ENCODE data around the gene GSTT2. TPM values are rescaled to one million over a fixed set of nuclear protein-coding genes. Genes with fewer than 3 reads are reported as not detected.
"Not testable (repeated sequence)": the region's sequence is repeated elsewhere in the genome, so short reads cannot be mapped to it uniquely, and the experiment has no call there.

The GSTT2 gene
- total RNA-seq, 4 donors from 2014 or later: 0.39 to 0.66 TPM; not detected in 2

DNA sequence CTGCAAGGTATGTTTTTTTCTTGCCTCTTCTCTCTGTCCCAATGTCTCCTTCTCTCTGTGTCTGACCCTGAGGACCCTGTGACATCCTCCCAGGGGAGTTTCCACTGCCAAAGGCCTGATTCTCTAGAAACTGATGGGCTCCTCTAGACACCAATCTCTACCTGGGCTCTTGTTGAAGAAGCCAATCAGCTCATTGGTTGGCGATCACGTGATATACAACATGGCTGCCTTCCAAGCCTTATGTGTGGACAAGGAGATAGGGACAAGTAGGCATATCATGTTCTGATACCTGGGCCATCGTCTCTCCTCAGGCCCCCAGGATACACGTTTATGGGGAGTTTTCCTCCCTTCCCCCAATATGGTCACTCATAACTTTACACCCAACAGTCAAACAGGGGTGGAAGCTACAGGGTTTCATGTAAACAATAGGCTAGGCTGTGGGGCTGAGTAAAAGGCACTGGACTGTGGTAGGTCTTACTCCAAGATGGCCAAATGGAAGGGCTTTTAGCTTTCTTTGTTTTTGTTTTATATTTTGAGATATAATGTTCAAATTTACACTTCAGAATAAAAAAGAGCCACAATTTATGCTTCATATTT, 13.7 kb downstream of the GSTT2 start:
- not testable (repeated sequence) for DNase-seq (ENCODE audit: low spot score in 2 of 2); H3K9me3 ChIP-seq; H3K36me3 ChIP-seq; H3K4me1 ChIP-seq; H3K4me3 ChIP-seq; H3K27me3 ChIP-seq; H3K27ac ChIP-seq
- WGBS, 2 donors: 53 to 62% methylated on average over 4 of the region's 4 CpGs

DNA sequence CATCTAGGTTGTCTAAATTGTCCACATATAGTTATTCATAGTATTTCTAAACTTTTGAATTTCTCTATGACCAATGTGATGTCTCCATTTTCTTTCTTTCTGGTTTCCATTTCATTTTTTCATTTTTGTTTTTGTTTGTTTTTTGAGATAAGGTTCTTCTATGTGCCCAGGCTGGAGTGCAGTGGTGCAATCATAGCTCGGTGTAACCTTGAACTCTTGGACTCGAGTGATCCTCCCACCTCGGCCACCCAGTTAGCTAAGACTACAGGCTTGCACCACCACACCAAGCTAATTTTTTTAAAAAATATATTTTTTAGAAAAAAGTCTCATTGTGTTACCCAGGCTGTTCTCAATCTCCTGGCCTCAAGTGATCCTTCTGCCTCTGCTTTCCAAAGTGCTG, 17.2 kb downstream of the GSTT2 start:
- no peaks in the 10 kb centered on the region for H3K36me3 ChIP-seq
- H3K27ac ChIP-seq: no peak overlapping the region
- DNase-seq (ENCODE audit: low spot score in 2 of 2): no peak
- no peak overlapping the region for H3K4me3 ChIP-seq
- 79 to 89% methylated on average over 3 of the region's 3 CpGs for WGBS, 2 donors
- H3K27me3 ChIP-seq: peaks cover 0 to 6% of the 10 kb centered on the region in 2 donors
- H3K4me1 ChIP-seq: no peaks in the 10 kb centered on the region
- TF ChIP-seq, protein P1, sequence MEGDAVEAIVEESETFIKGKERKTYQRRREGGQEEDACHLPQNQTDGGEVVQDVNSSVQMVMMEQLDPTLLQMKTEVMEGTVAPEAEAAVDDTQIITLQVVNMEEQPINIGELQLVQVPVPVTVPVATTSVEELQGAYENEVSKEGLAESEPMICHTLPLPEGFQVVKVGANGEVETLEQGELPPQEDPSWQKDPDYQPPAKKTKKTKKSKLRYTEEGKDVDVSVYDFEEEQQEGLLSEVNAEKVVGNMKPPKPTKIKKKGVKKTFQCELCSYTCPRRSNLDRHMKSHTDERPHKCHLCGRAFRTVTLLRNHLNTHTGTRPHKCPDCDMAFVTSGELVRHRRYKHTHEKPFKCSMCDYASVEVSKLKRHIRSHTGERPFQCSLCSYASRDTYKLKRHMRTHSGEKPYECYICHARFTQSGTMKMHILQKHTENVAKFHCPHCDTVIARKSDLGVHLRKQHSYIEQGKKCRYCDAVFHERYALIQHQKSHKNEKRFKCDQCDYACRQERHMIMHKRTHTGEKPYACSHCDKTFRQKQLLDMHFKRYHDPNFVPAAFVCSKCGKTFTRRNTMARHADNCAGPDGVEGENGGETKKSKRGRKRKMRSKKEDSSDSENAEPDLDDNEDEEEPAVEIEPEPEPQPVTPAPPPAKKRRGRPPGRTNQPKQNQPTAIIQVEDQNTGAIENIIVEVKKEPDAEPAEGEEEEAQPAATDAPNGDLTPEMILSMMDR (IDR thresholded peaks at IDR 0.05): no peak
- no peak for TF ChIP-seq POLR2A (IDR thresholded peaks at IDR 0.05)
- TF ChIP-seq EP300 (IDR thresholded peaks at IDR 0.05): no peak
- no peaks in the 10 kb centered on the region for H3K9me3 ChIP-seq

- not testable (repeated sequence) for DNase-seq (ENCODE audit: low spot score in 2 of 2); H3K36me3 ChIP-seq
- WGBS, 2 donors: 71 to 76% methylated on average over 7 of the region's 7 CpGs
Observed at GRCh38 chr22:23999779-24000178, 19.8 kb downstream of the GSTT2 start.

GRCh38 chr22:24001314-24001713, 21.4 kb downstream of the GSTT2 start:
- DNase-seq (ENCODE audit: low spot score in 2 of 2): no peak
- Histone ChIP-seq H3K27ac (no peak overlapping the region), H3K27me3 (peaks cover 0 to 6% of the 10 kb centered on the region in 2 donors), H3K36me3 (no peaks in the 10 kb centered on the region), H3K4me3 (no peak overlapping the region), H3K4me1 (peaks cover 0 to 6% (median 0%) of the 10 kb centered on the region in 4 donors), H3K9me3 (no peaks in the 10 kb centered on the region)
- TF ChIP-seq, protein P1 (IDR thresholded peaks at IDR 0.05): no peak
- TF ChIP-seq POLR2A (IDR thresholded peaks at IDR 0.05) (no peak), EP300 (IDR thresholded peaks at IDR 0.05) (no peak)
- 76 to 85% methylated on average over 6 to 9 of the region's 9 CpGs for WGBS, 2 donors

More at GRCh38 chr22:23999779-24000178, 19.8 kb downstream of the GSTT2 start:
- not testable (repeated sequence) for H3K27ac ChIP-seq, H3K4me3 ChIP-seq, H3K4me1 ChIP-seq, H3K9me3 ChIP-seq, H3K27me3 ChIP-seq

- WGBS, 2 donors: 56 to 64% methylated on average over 10 of the region's 10 CpGs
Observed at GRCh38 chr22:24002272-24002671, 22.3 kb downstream of the GSTT2 start.

DNA sequence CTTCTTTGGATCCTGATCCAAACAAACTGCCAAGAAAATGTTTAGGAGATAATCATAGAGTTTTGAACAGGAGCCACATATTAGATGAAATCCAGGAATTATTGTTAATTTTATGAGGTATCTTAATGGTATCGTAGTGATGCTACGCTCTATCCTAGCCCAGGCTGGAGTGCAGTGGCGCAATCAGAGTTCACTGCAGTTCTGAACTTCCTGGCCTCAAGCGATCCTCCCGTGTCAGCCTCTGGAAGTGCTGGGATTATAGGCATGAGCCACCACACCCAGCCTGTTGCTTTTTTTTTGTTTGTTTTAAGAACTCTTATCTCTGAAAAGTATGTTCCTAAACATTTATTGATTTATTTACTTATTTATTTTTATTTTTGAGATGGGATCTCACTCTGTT, 22.9 kb downstream of the GSTT2 start:
- Histone ChIP-seq H3K36me3 (no peaks in the 10 kb centered on the region), H3K9me3 (no peaks in the 10 kb centered on the region), H3K27me3 (peaks cover 0 to 6% of the 10 kb centered on the region in 2 donors), H3K4me3 (no peak overlapping the region), H3K4me1 (peaks cover 0 to 6% (median 0%) of the 10 kb centered on the region in 4 donors), H3K27ac (no peak overlapping the region)
- no peak for DNase-seq (ENCODE audit: low spot score in 2 of 2)
- WGBS, 2 donors: 72 to 77% methylated on average over 5 of the region's 5 CpGs
- TF ChIP-seq POLR2A (IDR thresholded peaks at IDR 0.05) (no peak), EP300 (IDR thresholded peaks at IDR 0.05) (no peak)
- TF ChIP-seq, protein P1 (IDR thresholded peaks at IDR 0.05): no peak

More at GRCh38 chr22:24002272-24002671, 22.3 kb downstream of the GSTT2 start:
- H3K9me3 ChIP-seq: no peaks in the 10 kb centered on the region
- H3K27me3 ChIP-seq: peaks cover 0 to 6% of the 10 kb centered on the region in 2 donors
- no peak for TF ChIP-seq POLR2A (IDR thresholded peaks at IDR 0.05)
- TF ChIP-seq, protein P1 (IDR thresholded peaks at IDR 0.05): no peak
- no peak for TF ChIP-seq EP300 (IDR thresholded peaks at IDR 0.05)
- no peak overlapping the region for H3K27ac ChIP-seq
- H3K36me3 ChIP-seq: no peaks in the 10 kb centered on the region
- no peak overlapping the region for H3K4me3 ChIP-seq
- peaks cover 0 to 6% (median 0%) of the 10 kb centered on the region in 4 donors for H3K4me1 ChIP-seq
- no peak for DNase-seq (ENCODE audit: low spot score in 2 of 2)
